Activated CD4-positive, CD25-positive, alpha-beta regulatory T cell treated with anti-CD3 and anti-CD28 coated beads, Interleukin-2, amount 50 U/mL, for 24 hours (primary cell): ENCODE data around the gene BEND5.

Experiments used
- ATAC-seq, 2 donors: fragments of 150-1000 bp; cut with Tn5 transposase; one replicate each; pipeline ENCODE4 v1.10.0; 2021; ENCODE audit warnings: mild to moderate bottlenecking in 1 of 2, moderate library complexity in 1 of 2

Gene BEND5

GRCh38 chr1:48761986-48762385 lies 14.7 kb downstream of the BEND5 start:
- ATAC-seq, result no peak

- ATAC-seq, result no peak
Measured at GRCh38 chr1:48761411-48761810, 15.3 kb downstream of the BEND5 start.

- no peak for ATAC-seq
Measured at GRCh38 chr1:48760857-48761256, 15.8 kb downstream of the BEND5 start.

GRCh38 chr1:48758976-48759375 lies 17.7 kb downstream of the BEND5 start:
- ATAC-seq, result no peak

GRCh38 chr1:48757363-48757762 lies 19.3 kb downstream of the BEND5 start:
- no peak for ATAC-seq

- ATAC-seq, result no peak
Measured at GRCh38 chr1:48756683-48757316, 19.9 kb downstream of the BEND5 start.

- ATAC-seq, result no peak
Measured at GRCh38 chr1:48753293-48753692, 23.4 kb downstream of the BEND5 start.

GRCh38 chr1:48750109-48750508 lies 26.6 kb downstream of the BEND5 start:
- ATAC-seq, result peak in 1 of 2 donors; percentile 24

- ATAC-seq, result no peak
Measured at GRCh38 chr1:48749068-48749467, 27.6 kb downstream of the BEND5 start.

GRCh38 chr1:48746906-48747305 lies 29.8 kb downstream of the BEND5 start:
- ATAC-seq, result no peak

- ATAC-seq, result no peak
Measured at GRCh38 chr1:48744032-48744431, 32.7 kb downstream of the BEND5 start.

GRCh38 chr1:48743480-48743879 lies 33.2 kb downstream of the BEND5 start:
- ATAC-seq, result no peak

- no peak for ATAC-seq
Measured at GRCh38 chr1:48741380-48741779, 35.3 kb downstream of the BEND5 start.

- ATAC-seq, result no peak
Measured at GRCh38 chr1:48740621-48741020, 36.1 kb downstream of the BEND5 start.

GRCh38 chr1:48739091-48739490 lies 37.6 kb downstream of the BEND5 start:
- ATAC-seq, result no peak

- no peak for ATAC-seq
Measured at GRCh38 chr1:48738356-48738755, 38.3 kb downstream of the BEND5 start.

- no peak for ATAC-seq
Measured at GRCh38 chr1:48735796-48736195, 40.9 kb downstream of the BEND5 start.

GRCh38 chr1:48730164-48730910 lies 46.4 kb downstream of the BEND5 start:
- ATAC-seq, result no peak

- no peak for ATAC-seq
Measured at GRCh38 chr1:48728584-48728983, 48.1 kb downstream of the BEND5 start.

GRCh38 chr1:48726557-48727215 lies 50.0 kb downstream of the BEND5 start:
- ATAC-seq, result no peak

- no peak for ATAC-seq
Measured at GRCh38 chr1:48726139-48726538, 50.6 kb downstream of the BEND5 start.

GRCh38 chr1:48725341-48726046 lies 51.2 kb downstream of the BEND5 start:
- no peak for ATAC-seq

GRCh38 chr1:48720929-48721328 lies 55.8 kb downstream of the BEND5 start:
- no peak for ATAC-seq
